B cell (primary cell): ENCODE results near the gene WNT3A. TPM values are rescaled to one million over a fixed set of nuclear protein-coding genes. Genes with fewer than 3 reads are reported as not detected.

ENCODE experiments used
- ATAC-seq: fragments of 200-7000 bp; cut with Tn5 transposase; one replicate; pipeline ENCODE4 v1.10.0; 2021; ENCODE audit warnings: low read depth, mild to moderate bottlenecking, moderate number of reproducible peaks, moderate library complexity
- CTCF ChIA-PET: fragments of 350-600 bp; sonication (Branson Sonifier 250); formaldehyde crosslinking; loops from one replicate; lab custom pipeline; 2021; ENCODE audit warnings: antibody characterized with exemption, inconsistent platforms; lab: Charles Lee
- POLR2A ChIA-PET: fragments of 350-600 bp; sonication (Branson Sonifier 250); formaldehyde crosslinking; loops from one replicate; lab custom pipeline; 2021; ENCODE audit warnings: antibody characterized with exemption; lab: Charles Lee
- DNase-seq: peaks from one replicate; pipeline ENCODE4 v3.0.0; 2013
- H2AFZ ChIP-seq: 2 replicates; pipeline ENCODE4 v1.6.1; 2012; ENCODE audit warnings: mild to moderate bottlenecking, low read depth, low read length; ENCODE audit not compliant: insufficient read depth, poor library complexity, severe bottlenecking
- H3K27ac ChIP-seq, 2 donors: 1 replicate in 1 of 2; 2 replicates in 1 of 2; pipeline ENCODE4 v1.5.1; 2012 to 2013; ENCODE audit warnings: low read length in 2 of 2, mild to moderate bottlenecking in 2 of 2, moderate library complexity in 1 of 2
- H3K27me3 ChIP-seq, 4 experiments: fragments of 200-600 bp in 1 of 4; sonication (generic) in 1 of 4; replicated peaks in 1 of 4; 1 replicate in 2 of 4; 2 replicates in 2 of 4; pipeline versions ENCODE4 v1.6.1 to v1.7.0; 2013 to 2016; ENCODE audit warnings: low read length in 3 of 4, mild to moderate bottlenecking in 2 of 4, mixed read lengths in 1 of 4, moderate library complexity in 1 of 4; ENCODE audit not compliant: insufficient read depth in 4 of 4, control insufficient read depth in 3 of 4; ENCODE audit errors: control extremely low read depth in 1 of 4
- H3K36me3 ChIP-seq, 2 experiments: replicated peaks in 1 of 2; 1 replicate in 1 of 2; 2 replicates in 1 of 2; pipeline versions ENCODE4 v1.6.1 to v1.7.1; 2013; ENCODE audit warnings: low read length in 1 of 2; ENCODE audit not compliant: insufficient read depth in 2 of 2, control insufficient read depth in 1 of 2; ENCODE audit errors: control extremely low read depth in 1 of 2, extremely low read depth in 1 of 2
- H3K4me1 ChIP-seq, 2 donors: fragments of 200-600 bp in 1 of 2; sonication (generic) in 1 of 2; 1 replicate in 1 of 2; 2 replicates in 1 of 2; pipeline versions ENCODE4 v1.5.1 to v1.6.1; 2013 to 2017; ENCODE audit warnings: low read length in 2 of 2; ENCODE audit not compliant: control insufficient read depth in 2 of 2, insufficient read depth in 2 of 2
- H3K4me2 ChIP-seq: replicated peaks from 2 replicates; pipeline ENCODE3; 2012; ENCODE audit warnings: mild to moderate bottlenecking, low read depth, low read length; ENCODE audit not compliant: poor library complexity, severe bottlenecking
- H3K4me3 ChIP-seq, 5 experiments: fragments of 200-600 bp in 1 of 5; sonication (generic) in 1 of 5; 1 replicate in 3 of 5; 2 replicates in 2 of 5; pipeline versions ENCODE4 v1.5.1 to v1.7.0; 2011 to 2016; ENCODE audit warnings: low read length in 4 of 5, mild to moderate bottlenecking in 4 of 5, low read depth in 2 of 5, control low read depth in 1 of 5, moderate library complexity in 1 of 5; ENCODE audit not compliant: insufficient read depth in 1 of 5; ENCODE audit errors: control extremely low read depth in 1 of 5, extremely low read depth in 1 of 5
- H3K79me2 ChIP-seq: fragments of 200-600 bp; sonication (generic); one replicate; pipeline ENCODE4 v1.6.0; 2016; ENCODE audit warnings: low read length; ENCODE audit not compliant: control insufficient read depth, insufficient read depth
- H3K9ac ChIP-seq: fragments of 200-600 bp; sonication (generic); 2 replicates; pipeline ENCODE4 v1.6.1; 2017; ENCODE audit warnings: mild to moderate bottlenecking, low read length, moderate library complexity
- H3K9me3 ChIP-seq, 3 donors: one replicate each; pipeline versions ENCODE4 v1.6.1 to v1.7.1; 2013; ENCODE audit warnings: low read length in 2 of 3; ENCODE audit not compliant: control insufficient read depth in 2 of 3, insufficient read depth in 1 of 3; ENCODE audit errors: control extremely low read depth in 1 of 3
- H4K20me1 ChIP-seq: 2 replicates; pipeline ENCODE4 v1.6.0; 2012; ENCODE audit warnings: mild to moderate bottlenecking, low read length; ENCODE audit not compliant: insufficient read depth, control insufficient read depth, poor library complexity, severe bottlenecking
- H3K27ac Mint-ChIP-seq: one replicate; pipeline ENCODE4 v1.8.0; 2021; ENCODE audit warnings: mixed read lengths
- H3K27me3 Mint-ChIP-seq: one replicate; pipeline ENCODE4 v1.8.0; 2021; ENCODE audit warnings: mixed read lengths
- H3K4me1 Mint-ChIP-seq: one replicate; pipeline ENCODE4 v1.8.0; 2021; ENCODE audit warnings: mixed read lengths
- H3K4me3 Mint-ChIP-seq: one replicate; pipeline ENCODE4 v1.8.0; 2021; ENCODE audit warnings: mixed read lengths
- H3K9me3 Mint-ChIP-seq: one replicate; pipeline ENCODE4 v1.8.0; 2022; ENCODE audit warnings: mixed read lengths; ENCODE audit not compliant: insufficient read depth
- EZH2 ChIP-seq: IDR thresholded peaks from 2 replicates; pipeline ENCODE4 v1.6.1; 2012; ENCODE audit warnings: borderline replicate concordance, low read depth, mild to moderate bottlenecking, moderate library complexity, low read length; ENCODE audit not compliant: insufficient read depth, poor library complexity, severe bottlenecking
- WGBS: methylation state at CpG from one replicate; pipeline ENCODE4 v1.1.5; 2013; ENCODE audit warnings: missing lambda C conversion rate; ENCODE audit not compliant: insufficient coverage; 5-methylcytosine and 5-hydroxymethylcytosine counted together
- intact Hi-C: fragments of 100-400 bp; cut with micrococcal nuclease; formaldehyde crosslinking; loops from one replicate; pipeline ENCODE4 v1.10.0; 2022
- polyA plus RNA-seq: library from polyadenylated mRNA; depleted of rRNA; stranded (reverse); fragments of >200 nt; gene quantifications from 2 replicates; pipeline ENCODE4 v1.2.3, GENCODE V29; 2012
- total RNA-seq, 2 donors: library from RNA; stranded (reverse); fragments of 120-200 nt in 1 of 2; gene quantifications; 1 replicate in 1 of 2; 2 replicates in 1 of 2; pipeline versions ENCODE4 v1.2.3 to v1.2.4, GENCODE V29; 2013 to 2022
- TF ChIP-seq, protein P1 (sequence below): fragments of 200-600 bp; IDR thresholded peaks from one replicate; pipeline ENCODE4 v1.8.0; 2022; ENCODE audit warnings: antibody characterized with exemption, mild to moderate bottlenecking

The WNT3A gene
- total and polyA plus RNA-seq, 2 donors (not counting 1 experiment from before 2014, with no cell fraction given) = 0.03 TPM; not detected in 1

- Histone ChIP-seq H3K27me3 (peaks cover 0 to 53% (median 22%) of the 10 kb centered on the region in 4 experiments), H3K4me2 (no peak overlapping the region), H3K4me1 (peaks cover 6 to 15% of the 10 kb centered on the region in 2 donors), H3K27ac (no peak overlapping the region), H2AFZ (no peak overlapping the region), H3K9ac (no peak overlapping the region), H3K36me3 (no peaks in the 10 kb centered on the region), H3K79me2 (no peaks in the 10 kb centered on the region), H3K9me3 (no peaks in the 10 kb centered on the region), H4K20me1 (no peaks in the 10 kb centered on the region), H3K4me3 (no peak overlapping the region)
- ATAC-seq (no peak), DNase-seq (no peak)
- CTCF ChIA-PET = no interaction called here
- Mint-ChIP-seq H3K27ac (no peak overlapping the region), H3K9me3 (peaks cover 4% of the 10 kb centered on the region), H3K27me3 (peaks cover 44% of the 10 kb centered on the region), H3K4me1 (peaks cover 2% of the 10 kb centered on the region), H3K4me3 (no peak overlapping the region)
- POLR2A ChIA-PET = no interaction called here
- intact Hi-C loops = no loop called here
- WGBS = 56% methylated on average over 3 of the region's 5 CpGs
- no peak for TF ChIP-seq EZH2
- TF ChIP-seq, protein P1, sequence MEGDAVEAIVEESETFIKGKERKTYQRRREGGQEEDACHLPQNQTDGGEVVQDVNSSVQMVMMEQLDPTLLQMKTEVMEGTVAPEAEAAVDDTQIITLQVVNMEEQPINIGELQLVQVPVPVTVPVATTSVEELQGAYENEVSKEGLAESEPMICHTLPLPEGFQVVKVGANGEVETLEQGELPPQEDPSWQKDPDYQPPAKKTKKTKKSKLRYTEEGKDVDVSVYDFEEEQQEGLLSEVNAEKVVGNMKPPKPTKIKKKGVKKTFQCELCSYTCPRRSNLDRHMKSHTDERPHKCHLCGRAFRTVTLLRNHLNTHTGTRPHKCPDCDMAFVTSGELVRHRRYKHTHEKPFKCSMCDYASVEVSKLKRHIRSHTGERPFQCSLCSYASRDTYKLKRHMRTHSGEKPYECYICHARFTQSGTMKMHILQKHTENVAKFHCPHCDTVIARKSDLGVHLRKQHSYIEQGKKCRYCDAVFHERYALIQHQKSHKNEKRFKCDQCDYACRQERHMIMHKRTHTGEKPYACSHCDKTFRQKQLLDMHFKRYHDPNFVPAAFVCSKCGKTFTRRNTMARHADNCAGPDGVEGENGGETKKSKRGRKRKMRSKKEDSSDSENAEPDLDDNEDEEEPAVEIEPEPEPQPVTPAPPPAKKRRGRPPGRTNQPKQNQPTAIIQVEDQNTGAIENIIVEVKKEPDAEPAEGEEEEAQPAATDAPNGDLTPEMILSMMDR = no peak
Measured at GRCh38 chr1:228035844-228036243, 29.0 kb downstream of the WNT3A start.

DNA sequence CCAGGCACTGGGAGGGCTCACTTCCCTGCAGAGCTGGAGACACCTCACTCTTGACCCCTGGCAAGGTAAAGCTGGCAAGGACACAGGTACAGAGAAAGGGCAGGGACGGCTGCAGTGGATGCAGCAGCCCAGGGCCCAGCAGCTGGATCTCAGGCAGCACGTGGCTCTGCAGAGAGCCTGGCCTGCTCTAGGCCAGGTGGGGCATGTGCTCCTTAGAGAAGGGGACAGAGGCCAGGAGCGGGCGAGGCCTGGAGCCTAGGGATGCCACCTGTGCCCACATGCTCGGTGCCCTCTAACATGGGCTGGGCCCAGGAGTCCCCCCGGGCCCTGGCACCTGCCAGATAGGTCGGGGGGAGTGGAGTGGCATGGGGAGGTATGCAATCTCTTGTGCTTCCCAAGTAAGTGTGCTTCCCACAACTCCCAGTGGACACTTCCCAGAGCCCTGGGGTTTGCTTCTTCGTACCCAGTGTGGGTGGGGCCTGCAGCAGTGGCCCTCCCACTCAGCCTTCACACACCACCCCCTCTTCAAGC, 30.0 kb downstream of the WNT3A start:
- ChIA-PET POLR2A (no interaction called here), CTCF (no interaction called here)
- intact Hi-C loops = no loop called here
- H3K4me3 ChIP-seq = no peak overlapping the region
- Mint-ChIP-seq H3K4me3 (no peak overlapping the region), H3K9me3 (peaks cover 4% of the 10 kb centered on the region), H3K27me3 (peaks cover 38% of the 10 kb centered on the region), H3K4me1 (peaks cover 2% of the 10 kb centered on the region), H3K27ac (no peak overlapping the region)
- TF ChIP-seq EZH2 = no peak
- no peaks in the 10 kb centered on the region for H3K9me3 ChIP-seq
- no peaks in the 10 kb centered on the region for H3K79me2 ChIP-seq
- no peak overlapping the region for H3K4me2 ChIP-seq
- ATAC-seq = no peak
- H3K4me1 ChIP-seq = peaks cover 6 to 15% of the 10 kb centered on the region in 2 donors
- H2AFZ ChIP-seq = no peak overlapping the region
- 89% methylated on average over 8 of the region's 8 CpGs for WGBS
- no peak for DNase-seq
- H3K27me3 ChIP-seq = peaks cover 0 to 48% (median 23%) of the 10 kb centered on the region in 4 experiments
- no peaks in the 10 kb centered on the region for H3K36me3 ChIP-seq
- H3K9ac ChIP-seq = no peak overlapping the region
- no peak overlapping the region for H3K27ac ChIP-seq
- no peaks in the 10 kb centered on the region for H4K20me1 ChIP-seq
